HG02678 (cell line): Measurements from ENCODE around the gene PLEKHA6.

Experiments
- ATAC-seq: cut with Tn5 transposase; IDR thresholded peaks from one replicate; pipeline ENCODE4 v1.9.1; 2021; ENCODE audit warnings: mild to moderate bottlenecking, moderate library complexity; ENCODE audit not compliant: unreplicated experiment

PLEKHA6 gene, protein sequence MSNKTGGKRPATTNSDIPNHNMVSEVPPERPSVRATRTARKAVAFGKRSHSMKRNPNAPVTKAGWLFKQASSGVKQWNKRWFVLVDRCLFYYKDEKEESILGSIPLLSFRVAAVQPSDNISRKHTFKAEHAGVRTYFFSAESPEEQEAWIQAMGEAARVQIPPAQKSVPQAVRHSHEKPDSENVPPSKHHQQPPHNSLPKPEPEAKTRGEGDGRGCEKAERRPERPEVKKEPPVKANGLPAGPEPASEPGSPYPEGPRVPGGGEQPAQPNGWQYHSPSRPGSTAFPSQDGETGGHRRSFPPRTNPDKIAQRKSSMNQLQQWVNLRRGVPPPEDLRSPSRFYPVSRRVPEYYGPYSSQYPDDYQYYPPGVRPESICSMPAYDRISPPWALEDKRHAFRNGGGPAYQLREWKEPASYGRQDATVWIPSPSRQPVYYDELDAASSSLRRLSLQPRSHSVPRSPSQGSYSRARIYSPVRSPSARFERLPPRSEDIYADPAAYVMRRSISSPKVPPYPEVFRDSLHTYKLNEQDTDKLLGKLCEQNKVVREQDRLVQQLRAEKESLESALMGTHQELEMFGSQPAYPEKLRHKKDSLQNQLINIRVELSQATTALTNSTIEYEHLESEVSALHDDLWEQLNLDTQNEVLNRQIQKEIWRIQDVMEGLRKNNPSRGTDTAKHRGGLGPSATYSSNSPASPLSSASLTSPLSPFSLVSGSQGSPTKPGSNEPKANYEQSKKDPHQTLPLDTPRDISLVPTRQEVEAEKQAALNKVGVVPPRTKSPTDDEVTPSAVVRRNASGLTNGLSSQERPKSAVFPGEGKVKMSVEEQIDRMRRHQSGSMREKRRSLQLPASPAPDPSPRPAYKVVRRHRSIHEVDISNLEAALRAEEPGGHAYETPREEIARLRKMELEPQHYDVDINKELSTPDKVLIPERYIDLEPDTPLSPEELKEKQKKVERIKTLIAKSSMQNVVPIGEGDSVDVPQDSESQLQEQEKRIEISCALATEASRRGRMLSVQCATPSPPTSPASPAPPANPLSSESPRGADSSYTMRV

DNA sequence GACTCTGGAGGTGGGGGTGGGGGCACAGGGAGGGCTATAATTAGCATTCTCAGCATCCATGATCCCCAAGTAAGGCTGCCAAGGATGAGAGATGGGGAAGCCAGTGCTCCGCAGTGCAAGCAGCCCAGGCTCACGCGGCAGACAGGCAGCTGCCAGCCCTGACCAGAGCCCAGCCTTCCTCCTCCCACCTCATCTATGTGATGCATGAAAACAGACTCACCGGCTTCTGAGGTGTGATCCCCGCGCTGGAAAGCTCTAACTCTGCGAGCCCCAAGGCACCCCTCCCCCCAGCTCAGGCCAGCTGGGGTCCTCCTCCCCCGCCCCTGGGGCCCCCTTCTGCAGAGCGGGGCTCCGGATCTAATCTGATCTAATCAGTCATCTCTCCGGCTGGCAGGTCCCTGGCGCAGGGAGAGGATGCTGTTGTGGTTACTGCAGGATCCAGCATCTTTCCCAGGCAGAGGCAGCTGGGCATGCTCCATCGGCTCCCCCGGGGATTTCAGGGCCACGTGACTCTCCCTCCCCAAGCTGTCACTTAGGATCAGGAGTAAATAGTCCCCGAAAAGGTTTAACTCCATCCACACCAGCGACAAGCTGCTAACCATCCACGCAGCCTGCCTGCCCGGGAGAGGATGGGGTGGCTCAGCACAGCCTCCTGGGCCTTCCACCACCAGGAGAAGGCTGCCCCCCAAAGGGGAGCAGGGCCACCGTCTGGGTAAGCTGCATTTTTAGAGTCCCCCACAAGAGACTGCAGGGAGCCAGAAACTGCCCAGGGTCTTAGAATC is at the start of gene PLEKHA6:
Gene PLEKHA6 (minus strand): TSS at position 456 of the 782 bp plus-strand sequence. CDS start 86,202 bp downstream, outside the sequence.
- no peak for ATAC-seq

DNA sequence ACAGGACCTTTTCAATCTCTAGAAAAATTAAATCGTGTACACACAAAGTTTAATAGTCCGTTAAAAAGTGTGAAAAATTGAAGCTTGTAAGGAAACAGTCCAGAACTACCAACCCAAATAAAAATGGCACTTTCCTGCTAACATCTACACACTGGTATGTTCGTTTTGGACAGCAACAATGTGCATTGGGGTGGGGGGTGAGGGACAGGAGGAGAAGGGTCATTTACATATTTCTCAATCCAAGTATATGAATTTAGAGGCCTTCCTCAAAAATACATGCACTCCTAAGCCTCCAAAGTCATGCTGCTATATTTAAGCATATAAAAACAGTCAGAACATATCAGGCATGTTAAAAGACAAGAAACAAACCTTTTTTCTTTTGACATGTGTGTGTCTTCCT is 49.4 kb upstream of the PLEKHA6 start:
- no peak for ATAC-seq

DNA sequence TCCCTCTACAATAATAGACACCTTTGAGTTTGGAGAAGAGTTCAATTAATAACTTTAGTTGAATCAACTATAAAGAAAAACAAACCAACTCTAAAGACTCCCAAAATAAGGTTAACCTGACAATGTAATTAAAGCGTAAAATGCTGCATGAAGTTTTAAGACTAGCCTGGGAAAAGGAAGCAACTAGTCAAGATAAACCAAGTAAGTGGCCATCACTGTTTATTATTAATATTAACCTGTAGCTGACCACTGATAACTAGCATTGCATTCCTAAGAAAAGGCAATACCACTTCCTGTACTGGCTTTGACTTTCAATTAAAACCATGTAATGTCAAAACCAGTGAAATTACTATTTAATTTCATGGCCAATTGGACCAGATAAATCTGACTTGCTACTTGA is 48.9 kb upstream of the PLEKHA6 start:
- no peak for ATAC-seq

DNA sequence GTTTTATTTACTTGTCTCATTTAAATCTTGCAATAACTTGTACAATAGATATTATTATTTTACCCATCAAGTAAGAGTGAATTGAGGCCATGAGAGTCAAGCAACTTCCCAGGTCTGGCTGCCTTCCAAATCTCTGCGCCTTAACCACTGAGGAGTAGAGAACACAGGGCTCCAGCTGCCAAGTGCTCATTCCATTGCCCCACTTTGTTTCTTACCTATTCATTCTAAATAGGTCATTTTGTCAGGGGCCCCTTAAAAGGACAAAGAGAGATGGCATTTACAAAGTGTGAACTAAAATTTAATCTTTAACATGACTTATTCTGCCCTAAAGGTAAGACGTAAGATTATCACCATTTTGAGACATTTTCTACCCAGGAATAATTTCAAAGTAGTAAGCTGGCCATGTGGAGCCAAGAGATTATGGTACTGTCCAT is 48.4 kb upstream of the PLEKHA6 start:
- ATAC-seq: no peak

DNA sequence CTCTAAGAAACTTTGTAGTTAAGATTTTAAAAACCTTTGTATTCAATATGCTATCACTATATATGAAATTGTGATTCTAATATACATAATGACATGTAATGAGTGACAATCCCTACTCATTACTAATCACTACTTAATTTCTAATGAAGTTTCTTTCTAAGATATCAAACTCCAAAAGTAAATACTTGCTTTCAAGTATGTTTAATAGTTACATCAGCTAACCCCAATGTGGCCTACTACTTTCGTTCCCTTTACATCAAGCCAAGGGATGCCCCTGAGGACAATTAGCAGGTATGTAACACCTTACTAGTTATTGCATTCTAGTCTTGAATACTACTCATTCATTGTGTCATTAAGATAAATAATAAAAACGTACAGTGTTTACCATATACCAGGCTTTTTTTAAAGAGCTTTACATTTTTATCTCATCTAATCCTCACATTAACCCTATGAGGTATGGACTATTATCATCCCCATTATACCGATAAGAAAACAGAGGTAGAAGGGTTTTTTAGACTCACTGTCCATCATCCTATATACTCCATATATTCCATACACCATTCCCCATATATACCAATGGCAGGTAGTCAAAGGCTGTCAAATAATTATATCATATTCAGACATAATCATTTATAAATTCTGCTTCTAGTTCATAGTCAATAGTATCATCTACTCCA is 47.7 kb upstream of the PLEKHA6 start:
- ATAC-seq: no peak

DNA sequence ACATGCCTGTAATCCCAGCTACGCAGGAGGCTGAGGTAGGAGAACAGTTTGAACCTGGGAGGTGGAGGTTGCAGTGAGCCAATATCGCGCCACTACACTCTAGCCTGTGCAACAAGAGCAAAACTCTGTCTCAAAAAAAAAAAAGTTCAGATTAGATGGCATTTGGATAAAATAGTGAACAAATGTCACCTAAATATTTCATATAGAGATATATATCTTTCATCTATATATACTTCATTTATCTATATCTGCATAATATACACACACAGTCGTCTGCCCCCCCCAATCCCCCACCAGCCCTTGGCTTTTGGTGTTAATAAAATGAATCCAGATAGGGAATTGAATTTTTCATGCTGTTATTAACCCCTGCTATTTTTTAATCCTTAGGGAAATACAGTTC is 46.9 kb upstream of the PLEKHA6 start:
- no peak for ATAC-seq

DNA sequence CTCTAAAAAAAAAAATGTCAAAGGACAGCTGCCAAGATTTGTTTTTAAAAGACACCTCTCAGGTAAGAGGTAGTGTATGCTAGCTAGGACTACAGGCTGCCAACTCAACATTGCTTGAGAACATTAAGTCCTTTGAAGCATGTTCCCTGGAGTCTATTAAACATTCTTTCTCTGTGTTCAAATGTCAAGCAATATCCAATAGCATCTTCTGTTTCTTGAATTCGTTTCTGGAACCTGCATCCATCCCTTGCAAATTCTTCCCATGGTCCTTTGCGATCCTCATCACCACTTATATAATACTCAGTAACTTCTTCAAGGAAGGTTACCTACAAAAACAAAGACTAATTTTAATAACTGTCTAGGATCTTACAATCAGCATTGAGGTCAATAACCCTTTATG is 46.3 kb upstream of the PLEKHA6 start:
- ATAC-seq: no peak

DNA sequence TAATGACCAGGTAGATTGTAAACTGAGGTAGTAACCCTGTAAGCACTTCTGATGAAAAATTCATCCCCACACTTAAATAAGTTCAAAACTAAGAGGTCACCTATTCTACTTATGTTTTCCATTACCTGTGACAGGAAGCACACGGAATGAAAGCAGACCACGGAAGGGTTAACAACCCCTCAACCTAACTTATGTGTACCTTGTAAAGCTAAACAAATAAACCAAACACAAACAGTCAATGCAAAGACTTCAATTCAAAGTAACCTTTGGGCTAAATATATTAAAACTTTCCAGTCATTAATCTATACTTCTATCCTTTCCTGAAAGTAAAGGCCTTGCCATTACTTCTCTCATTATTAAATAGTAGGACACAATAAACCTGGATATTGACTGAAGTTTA is 44.9 kb upstream of the PLEKHA6 start:
- ATAC-seq: no peak

DNA sequence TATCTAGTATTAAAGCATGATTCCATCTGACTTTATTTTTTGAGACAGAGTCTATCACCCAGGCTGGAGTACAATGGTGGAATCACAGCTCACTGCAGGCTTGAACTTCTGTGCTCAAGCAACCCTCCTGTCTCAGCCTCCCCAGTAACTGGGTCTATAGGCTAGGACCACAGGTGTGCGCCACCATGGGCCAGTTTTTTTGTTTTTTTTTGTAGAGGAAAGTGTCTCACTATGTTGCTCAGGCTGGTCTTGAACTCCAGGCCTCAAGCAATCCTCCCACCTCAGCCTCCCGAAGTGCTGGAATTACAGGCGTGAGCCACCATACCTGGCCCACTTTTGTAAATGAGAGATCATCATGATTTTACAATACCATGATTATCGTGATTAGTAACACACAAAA is 42.7 kb upstream of the PLEKHA6 start:
- no peak for ATAC-seq

DNA sequence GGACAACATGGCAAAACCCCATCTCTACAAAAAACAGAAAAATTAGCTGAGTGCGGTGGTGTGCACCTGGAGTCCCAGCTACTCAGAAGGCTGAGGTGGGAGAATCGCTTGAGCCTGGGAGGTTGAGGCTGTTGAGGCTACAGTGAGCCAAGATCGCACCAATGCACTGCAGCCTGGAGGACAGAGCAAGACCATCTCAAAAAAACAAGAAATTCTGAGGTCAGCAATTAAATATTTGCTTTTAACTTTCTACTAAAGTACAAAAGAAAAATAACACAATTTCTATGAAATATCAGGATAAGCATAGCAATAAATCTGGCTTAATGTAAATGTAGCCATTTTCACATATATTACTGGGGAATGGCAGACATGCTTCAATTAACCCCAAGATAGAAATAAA is 42.0 kb upstream of the PLEKHA6 start:
- no peak for ATAC-seq

DNA sequence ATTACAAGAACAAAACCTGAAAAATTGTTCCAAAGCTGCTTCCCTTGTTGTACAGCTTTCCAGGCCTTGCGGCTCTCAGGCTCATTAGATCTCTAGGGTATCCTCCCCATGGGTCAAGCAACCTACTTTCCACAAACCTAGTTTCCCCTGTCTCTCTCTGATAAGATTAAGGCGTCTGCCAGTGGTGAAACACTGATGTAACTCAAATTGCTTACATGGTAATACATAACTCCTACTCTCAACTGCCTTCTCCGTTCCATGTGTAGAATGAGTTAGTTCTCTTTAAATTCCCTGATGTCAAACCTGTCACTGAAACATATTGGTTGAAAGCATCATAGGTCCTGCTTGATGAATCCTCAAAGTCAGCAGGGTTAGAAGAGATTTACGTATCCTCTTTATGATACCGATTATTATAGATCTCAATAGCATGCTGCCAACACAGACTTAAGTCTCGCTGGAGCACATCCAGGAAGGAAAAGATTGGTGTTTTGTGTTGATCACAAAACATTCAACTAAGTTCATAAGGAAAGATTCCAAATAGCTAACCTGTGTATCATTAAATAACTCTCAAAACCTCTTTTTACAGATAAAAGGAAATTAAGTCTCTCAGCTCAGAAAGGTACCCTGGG is 41.3 kb upstream of the PLEKHA6 start:
- ATAC-seq: no peak

DNA sequence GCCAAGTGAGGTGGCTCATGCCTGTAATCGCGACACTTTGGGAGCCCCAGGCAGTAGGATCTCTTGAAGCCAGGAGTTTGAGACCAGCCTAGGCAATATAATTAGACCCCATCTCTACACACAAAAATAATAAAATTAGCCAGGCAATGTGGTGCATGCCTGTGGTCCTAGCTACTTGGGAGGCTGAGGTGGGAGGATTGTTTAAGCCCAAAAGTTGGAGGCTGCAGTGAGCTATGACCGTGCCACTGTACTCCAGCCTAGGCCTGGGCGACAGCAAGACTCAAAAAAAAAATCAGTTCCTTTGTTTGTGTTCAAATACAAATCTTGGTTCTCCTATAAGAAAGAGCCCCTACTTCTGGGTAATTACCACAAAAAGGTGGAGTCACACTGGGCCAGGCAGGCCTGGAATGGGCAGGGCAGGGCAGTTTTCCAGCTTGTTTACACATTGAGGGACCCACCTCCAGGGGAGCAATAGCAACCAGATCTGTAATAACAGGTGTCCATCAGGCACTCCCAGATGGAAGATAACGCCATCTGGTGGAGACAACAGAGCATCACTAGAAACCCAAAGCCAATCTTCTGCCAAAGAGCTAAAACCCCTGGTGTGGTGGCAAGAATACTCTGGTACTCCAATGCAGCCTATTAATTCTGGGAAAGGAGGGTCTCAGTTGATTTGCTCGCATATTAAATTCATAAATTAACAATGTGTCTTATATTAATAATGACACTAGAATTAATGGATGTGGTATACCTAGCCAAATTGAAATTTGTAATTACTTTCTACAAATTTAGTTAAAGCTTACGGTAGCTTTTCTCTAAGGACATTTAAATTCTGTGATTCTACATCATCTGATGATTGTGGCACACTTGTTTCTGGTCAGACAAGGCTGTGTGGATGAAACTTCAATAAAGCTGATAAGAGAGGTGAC is 38.7 kb upstream of the PLEKHA6 start:
- no peak for ATAC-seq

DNA sequence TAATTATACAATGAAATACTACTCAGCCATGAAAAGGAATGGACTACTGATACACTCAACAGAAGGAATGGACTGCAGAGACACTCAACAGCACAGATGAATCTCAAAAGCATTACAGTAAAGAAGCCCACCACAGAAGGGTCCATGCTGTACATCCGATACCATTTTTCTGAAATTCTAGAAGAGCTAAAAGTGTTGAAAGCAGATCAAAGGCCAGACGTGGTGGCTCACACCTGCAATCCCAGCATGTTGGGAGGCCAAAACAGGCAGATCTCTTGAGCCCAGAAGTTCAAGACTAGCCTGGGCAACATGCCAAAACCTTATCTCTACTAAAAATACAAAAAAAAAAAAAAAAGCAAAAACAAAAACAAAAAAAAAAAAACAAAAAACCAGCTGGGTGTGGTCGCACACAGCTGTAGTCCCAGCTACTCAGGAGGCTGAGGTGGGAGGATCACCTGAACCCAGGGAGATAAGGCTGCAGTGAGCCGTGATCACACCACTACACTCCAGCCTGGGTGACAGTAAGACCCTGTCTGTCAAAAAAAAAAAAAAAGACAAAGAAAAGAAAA is 36.4 kb upstream of the PLEKHA6 start:
- no peak for ATAC-seq

DNA sequence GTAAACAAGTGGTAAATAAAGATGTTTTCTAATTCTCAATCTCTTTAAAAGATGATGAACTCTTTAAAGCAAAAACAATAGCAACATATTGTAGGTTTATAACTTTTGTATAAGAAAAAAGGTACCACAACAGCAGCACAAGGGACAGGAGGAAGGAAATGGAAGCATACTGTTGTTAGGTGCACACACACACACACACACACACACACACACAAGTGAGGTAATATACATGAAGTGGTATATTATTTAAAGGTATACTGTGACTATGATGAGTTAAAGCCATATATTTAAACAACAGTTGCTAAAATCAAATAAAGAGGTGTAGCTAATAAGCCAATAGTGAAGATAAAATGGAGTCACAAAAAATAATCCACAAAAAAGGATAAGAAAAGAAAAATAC is 31.9 kb upstream of the PLEKHA6 start:
- ATAC-seq: no peak

DNA sequence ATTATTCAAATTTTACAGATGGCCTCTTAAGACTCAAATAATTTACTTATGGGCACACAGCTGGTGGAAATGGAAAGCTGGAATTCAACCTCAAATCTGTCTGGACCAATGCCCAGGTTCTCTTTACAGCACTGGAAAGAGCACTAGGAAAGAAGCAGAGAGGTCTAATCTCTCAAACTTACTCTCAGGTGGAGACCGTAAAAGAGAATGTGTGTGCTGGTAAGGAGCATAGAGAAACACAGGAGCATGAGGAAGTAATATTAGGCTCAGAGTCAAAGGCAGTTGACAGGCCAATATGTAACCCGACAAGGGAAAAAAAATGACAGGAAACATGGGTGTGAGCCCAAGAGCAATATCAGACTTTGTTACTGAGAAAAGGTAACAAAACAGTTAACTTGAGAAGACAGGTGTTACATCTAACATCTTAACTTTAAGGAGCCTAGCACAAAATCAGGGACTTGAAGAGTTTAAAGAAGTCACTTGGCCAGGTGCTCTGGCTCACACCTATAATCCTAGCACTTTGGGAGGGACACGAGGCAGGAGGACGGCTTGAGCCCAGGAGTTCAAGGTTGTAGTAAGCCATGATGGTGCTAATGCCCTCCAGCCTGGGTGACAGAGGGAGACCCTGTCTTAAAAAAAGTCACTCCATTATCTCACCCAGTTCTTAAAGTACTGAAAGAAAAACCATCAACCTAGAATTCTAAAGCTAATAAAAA is 31.2 kb upstream of the PLEKHA6 start:
- ATAC-seq: no peak

DNA sequence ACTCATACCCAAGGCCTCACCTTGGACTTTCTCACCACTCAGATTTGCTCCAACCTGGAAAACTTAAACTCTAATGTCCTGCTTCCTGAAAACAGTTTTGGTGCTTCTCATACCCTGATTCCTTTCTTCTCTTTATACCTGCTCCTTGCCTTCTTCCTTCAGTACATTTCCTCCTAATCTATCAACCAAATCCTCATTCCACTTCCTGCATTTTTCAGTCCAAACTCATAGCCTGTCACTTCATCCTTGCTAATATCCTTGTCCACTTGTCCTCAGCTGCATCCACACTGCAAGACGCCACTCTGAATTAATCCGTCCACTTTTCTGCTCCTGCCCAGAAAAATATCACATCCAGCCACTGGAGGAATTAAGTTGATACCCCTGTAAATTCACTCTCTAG is 26.0 kb upstream of the PLEKHA6 start:
- ATAC-seq: no peak

DNA sequence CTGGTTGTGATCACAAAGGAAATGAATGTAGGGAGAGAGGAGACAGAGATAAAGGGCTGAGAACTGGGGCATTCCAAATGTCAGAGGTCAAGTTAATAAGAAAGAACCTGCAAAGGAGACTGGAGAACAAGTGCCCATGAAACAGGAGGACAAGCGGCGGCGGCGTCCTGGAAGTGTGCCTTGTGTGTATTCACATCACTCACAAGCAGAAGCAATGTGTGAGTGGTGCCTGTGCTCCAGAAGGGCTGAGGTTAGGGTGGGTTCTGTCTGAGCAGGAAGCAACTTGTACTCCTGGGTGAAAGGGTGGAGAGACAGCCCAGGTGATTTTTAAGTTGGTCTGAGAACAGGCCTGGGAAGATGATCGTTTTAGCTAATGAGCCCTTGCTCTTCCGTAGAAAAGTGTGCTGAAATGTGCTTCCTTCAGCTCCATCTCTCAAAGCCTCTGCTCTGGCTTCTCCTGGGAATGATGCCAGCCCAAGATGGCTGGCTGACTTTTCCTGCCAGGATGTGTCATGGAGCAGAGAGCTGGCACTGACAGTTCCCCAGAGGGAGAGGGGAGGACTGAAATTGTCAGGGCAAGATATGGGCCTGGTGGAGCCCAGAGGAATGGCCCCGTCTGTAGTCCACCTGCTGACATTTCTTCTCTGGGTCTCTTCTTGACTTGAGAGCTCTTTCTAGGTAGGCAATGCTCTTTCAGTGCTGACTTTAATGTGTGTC is 25.1 kb upstream of the PLEKHA6 start:
- ATAC-seq: no peak
